IPS DF 19.7 (cell line): ENCODE data around the gene NMRAL1.

Experiments used
- DNase-seq: peaks from one replicate; pipeline ENCODE4 v3.0.0-alpha.2; 2013; ENCODE audit warnings: low read depth, low spot score

The NMRAL1 gene

GRCh38 chr16:4465977-4466779, 8.2 kb downstream of the NMRAL1 start:
- DNase-seq: no peak

GRCh38 chr16:4463522-4464163, 10.8 kb downstream of the NMRAL1 start:
- no peak for DNase-seq

GRCh38 chr16:4461250-4462085, 13.0 kb downstream of the NMRAL1 start:
- no peak for DNase-seq

- no peak for DNase-seq
These were observed 13.5 kb downstream of the NMRAL1 start for GRCh38 chr16:4460936-4461249.

- no peak for DNase-seq
These were observed 18.5 kb downstream of the NMRAL1 start for GRCh38 chr16:4455951-4456350.

GRCh38 chr16:4455081-4455480, 19.3 kb downstream of the NMRAL1 start:
- DNase-seq: no peak

- DNase-seq: no peak
These were observed 19.8 kb downstream of the NMRAL1 start for GRCh38 chr16:4454623-4455022.

GRCh38 chr16:4452674-4453073, 21.8 kb downstream of the NMRAL1 start:
- no peak for DNase-seq

- no peak for DNase-seq
These were observed 23.4 kb downstream of the NMRAL1 start for GRCh38 chr16:4450931-4451519.

GRCh38 chr16:4450430-4450829, 24.0 kb downstream of the NMRAL1 start:
- no peak for DNase-seq

- DNase-seq: no peak
These were observed 30.4 kb downstream of the NMRAL1 start for GRCh38 chr16:4443986-4444385.

GRCh38 chr16:4443271-4443670, 31.2 kb downstream of the NMRAL1 start:
- DNase-seq: no peak

- DNase-seq: no peak
These were observed 32.1 kb downstream of the NMRAL1 start for GRCh38 chr16:4442371-4442770.

GRCh38 chr16:4437366-4437765, 37.1 kb downstream of the NMRAL1 start:
- DNase-seq: no peak

- DNase-seq: no peak
These were observed 38.9 kb downstream of the NMRAL1 start for GRCh38 chr16:4435337-4436067.

- no peak for DNase-seq
These were observed 40.3 kb downstream of the NMRAL1 start for GRCh38 chr16:4433914-4434787.

GRCh38 chr16:4433228-4433627, 41.2 kb downstream of the NMRAL1 start:
- DNase-seq: no peak

- DNase-seq: no peak
These were observed 43.4 kb downstream of the NMRAL1 start for GRCh38 chr16:4431023-4431422.

GRCh38 chr16:4428500-4428899, 45.9 kb downstream of the NMRAL1 start:
- no peak for DNase-seq

GRCh38 chr16:4426722-4427372, 47.6 kb downstream of the NMRAL1 start:
- DNase-seq: no peak
